ENCODE measurements around the gene PLA2G2F.

PLA2G2F gene, protein sequence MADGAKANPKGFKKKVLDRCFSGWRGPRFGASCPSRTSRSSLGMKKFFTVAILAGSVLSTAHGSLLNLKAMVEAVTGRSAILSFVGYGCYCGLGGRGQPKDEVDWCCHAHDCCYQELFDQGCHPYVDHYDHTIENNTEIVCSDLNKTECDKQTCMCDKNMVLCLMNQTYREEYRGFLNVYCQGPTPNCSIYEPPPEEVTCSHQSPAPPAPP

DNA sequence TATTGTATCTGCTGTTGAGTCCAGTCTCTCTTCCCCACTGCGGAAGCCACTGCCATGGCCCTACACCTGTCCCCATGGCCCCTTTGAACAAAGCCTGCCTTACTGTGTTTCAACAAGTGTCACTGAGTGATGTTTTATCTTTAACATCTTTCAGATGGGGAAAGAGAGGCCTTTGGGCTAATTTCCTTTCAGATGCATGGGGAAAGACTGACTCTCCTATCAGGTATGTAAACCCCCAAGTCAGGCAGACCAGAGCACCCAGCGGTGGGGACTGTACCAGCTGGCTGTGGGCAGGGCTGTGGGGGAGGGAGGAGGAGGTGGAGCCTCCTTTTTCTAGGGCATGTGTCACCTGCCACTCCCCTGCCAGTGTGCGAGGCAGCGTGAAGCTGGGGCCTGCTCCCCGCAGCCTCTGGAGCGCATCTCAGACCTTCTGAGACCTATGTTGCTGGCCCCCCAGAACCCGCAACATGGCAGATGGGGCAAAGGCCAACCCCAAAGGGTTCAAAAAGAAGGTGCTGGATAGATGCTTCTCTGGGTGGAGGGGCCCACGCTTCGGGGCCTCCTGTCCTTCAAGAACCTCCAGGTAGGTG lies at the start of gene PLA2G2F:
TSS of gene PLA2G2F (plus strand) at position 363 of the 590 bp plus-strand sequence. CDS start at position 468, 105 bp downstream.
- in situ Hi-C loops (cut with HindIII; ENCODE audit: low sequenced_read_pairs): no loop called here
- DNase-seq (ENCODE audit: low read depth, low spot score): no peak
- H3K4me3 ChIP-seq (ENCODE audit: low read depth, low read length): no peak within 1 kb of the TSS
- TF ChIP-seq CTCF (IDR thresholded peaks at IDR 0.05; ENCODE audit: low read depth, low read length): no peak

DNA sequence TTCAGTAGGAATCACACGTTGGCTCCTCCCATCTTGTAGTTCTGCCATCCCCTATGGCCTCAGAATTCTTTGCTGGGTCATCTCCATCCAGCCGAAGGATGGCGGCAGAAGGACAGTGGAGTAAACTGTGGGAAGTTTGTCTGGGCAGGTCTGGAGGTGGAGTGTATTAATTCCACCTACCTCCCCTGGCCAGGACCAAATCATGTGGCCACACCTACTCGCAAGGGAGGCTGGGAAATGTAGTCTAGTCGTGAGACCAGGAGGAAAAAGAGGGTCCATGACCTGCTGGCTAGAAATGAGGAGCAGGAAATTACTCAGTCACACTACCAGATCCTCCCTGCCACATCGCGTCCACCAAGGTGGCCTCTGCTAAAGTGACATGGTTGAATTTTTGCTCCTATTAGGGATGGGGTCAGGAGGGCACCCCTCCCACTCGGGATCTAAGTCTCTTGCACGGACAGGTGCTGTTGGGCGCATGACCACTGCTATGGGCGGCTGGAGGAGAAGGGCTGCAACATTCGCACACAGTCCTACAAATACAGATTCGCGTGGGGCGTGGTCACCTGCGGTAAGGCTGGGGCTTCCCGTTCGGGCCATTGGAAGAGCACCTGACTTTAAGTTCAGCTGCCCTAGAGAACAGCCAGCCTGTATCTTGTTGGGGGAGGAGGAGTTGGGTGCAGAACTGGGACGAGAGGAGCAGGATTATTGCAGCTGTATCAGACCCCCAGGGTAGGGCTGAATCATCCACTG lies 49.6 kb upstream of the PLA2G2F start:
- no peak overlapping the region for H3K4me3 ChIP-seq (ENCODE audit: low read depth, low read length)
- no peak for TF ChIP-seq CTCF (IDR thresholded peaks at IDR 0.05; ENCODE audit: low read depth, low read length)
- no peak for DNase-seq (ENCODE audit: low read depth, low spot score)
- in situ Hi-C loops (cut with HindIII; ENCODE audit: low sequenced_read_pairs): no loop called here

DNA sequence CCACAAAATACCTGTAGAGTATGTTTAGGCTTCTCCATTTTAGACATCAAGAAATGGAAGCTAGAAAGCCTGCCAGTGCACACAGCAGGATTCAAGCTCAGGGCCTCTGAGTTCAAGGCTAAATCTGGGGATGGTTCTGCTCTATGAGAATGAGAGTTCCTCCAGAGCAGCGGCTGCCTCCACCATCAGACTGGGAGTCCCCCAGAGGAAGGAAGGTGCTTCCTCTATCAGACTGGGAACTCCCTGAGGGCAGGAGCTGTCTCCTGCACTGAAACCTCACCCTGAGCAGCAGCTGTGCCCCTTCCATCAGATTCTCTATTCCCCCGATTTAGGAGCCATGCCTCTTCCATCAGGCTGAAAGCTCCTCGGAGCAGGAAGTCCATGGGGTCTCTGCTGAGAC lies 49.0 kb upstream of the PLA2G2F start:
- no peak overlapping the region for H3K4me3 ChIP-seq (ENCODE audit: low read depth, low read length)
- no peak for TF ChIP-seq CTCF (IDR thresholded peaks at IDR 0.05; ENCODE audit: low read depth, low read length)
- in situ Hi-C loops (cut with HindIII; ENCODE audit: low sequenced_read_pairs): no loop called here
- DNase-seq (ENCODE audit: low read depth, low spot score): no peak

- no peak for TF ChIP-seq CTCF (IDR thresholded peaks at IDR 0.05; ENCODE audit: low read depth, low read length)
- H3K4me3 ChIP-seq (ENCODE audit: low read depth, low read length): no peak overlapping the region
- in situ Hi-C loops (cut with HindIII; ENCODE audit: low sequenced_read_pairs): no loop called here
- no peak for DNase-seq (ENCODE audit: low read depth, low spot score)
These were observed 48.5 kb upstream of the PLA2G2F start for GRCh38 chr1:20090641-20091040.

- DNase-seq (ENCODE audit: low read depth, low spot score): no peak
- no peak for TF ChIP-seq CTCF (IDR thresholded peaks at IDR 0.05; ENCODE audit: low read depth, low read length)
- H3K4me3 ChIP-seq (ENCODE audit: low read depth, low read length): no peak overlapping the region
- in situ Hi-C loops (cut with HindIII; ENCODE audit: low sequenced_read_pairs): no loop called here
These were observed 45.8 kb upstream of the PLA2G2F start for GRCh38 chr1:20093303-20093702.

GRCh38 chr1:20093940-20094391 lies 45.2 kb upstream of the PLA2G2F start:
- H3K4me3 ChIP-seq (ENCODE audit: low read depth, low read length): no peak overlapping the region
- DNase-seq (ENCODE audit: low read depth, low spot score): no peak
- TF ChIP-seq CTCF (IDR thresholded peaks at IDR 0.05; ENCODE audit: low read depth, low read length): no peak
- in situ Hi-C loops (cut with HindIII; ENCODE audit: low sequenced_read_pairs): no loop called here
